ENCODE measurements around the gene OSBPL1A.

GRCh38 chr18:24446453-24446852 is 48.8 kb upstream of the OSBPL1A start:
- TF ChIP-seq CTCF (IDR thresholded peaks at IDR 0.05; ENCODE audit: insufficient read depth, low read length, poor library complexity, severe bottlenecking) (no peak), EZH2phosphoT487 (conservative IDR thresholded peaks at IDR 0.05; ENCODE audit: low read length) (no peak)

Data from SU-DHL-6 (cell line).